H1 (cell line): ENCODE measurements around the gene MBD3. TPM values are rescaled to one million over a fixed set of nuclear protein-coding genes. Genes with fewer than 3 reads are reported as not detected.

Experiments
- CTCF ChIA-PET: fragments of 300-600 bp; sonication (Branson Sonifier 250); formaldehyde crosslinking; loops from one replicate; lab custom pipeline; 2021; ENCODE audit not compliant: partially characterized antibody; lab: Charles Lee
- POLR2A ChIA-PET: fragments of 300-600 bp; sonication (Branson Sonifier 250); formaldehyde crosslinking; loops from one replicate; lab custom pipeline; 2021; ENCODE audit warnings: inconsistent platforms; ENCODE audit not compliant: partially characterized antibody; lab: Charles Lee
- DNase-seq, 2 experiments: peaks; one replicate each; pipeline versions ENCODE4 v3.0.0 to v3.0.0-alpha.2; 2010 to 2022; ENCODE audit warnings: low spot score in 2 of 2, low read depth in 1 of 2, mixed read lengths in 1 of 2
- FAIRE-seq: peaks from 2 replicates; lab custom pipeline; 2011; peaks lifted over from hg19 to GRCh38; lab: Jason Lieb, UNC
- H2AFZ ChIP-seq: 2 replicates; pipeline ENCODE4 v1.8.1; 2012; ENCODE audit warnings: low read length, inconsistent platforms
- H2AK5ac ChIP-seq: 2 replicates; pipeline ENCODE4 v1.6.1; 2013; ENCODE audit warnings: low read depth, low read length
- H2BK120ac ChIP-seq: replicated peaks from 2 replicates; pipeline ENCODE3; 2013; ENCODE audit warnings: low read depth, low read length, inconsistent platforms
- H2BK12ac ChIP-seq: 2 replicates; pipeline ENCODE4 v1.6.1; 2013; ENCODE audit warnings: low read depth, low read length
- H2BK15ac ChIP-seq: 2 replicates; pipeline ENCODE4 v1.6.1; 2013; ENCODE audit warnings: low read length
- H2BK20ac ChIP-seq: 2 replicates; pipeline ENCODE4 v1.6.1; 2013; ENCODE audit warnings: low read length
- H2BK5ac ChIP-seq: 2 replicates; pipeline ENCODE4 v1.6.1; 2013; ENCODE audit warnings: low read depth, low read length
- H3K14ac ChIP-seq: 2 replicates; pipeline ENCODE4 v1.6.1; 2013; ENCODE audit warnings: inconsistent platforms; ENCODE audit not compliant: insufficient read length
- H3K18ac ChIP-seq: 2 replicates; pipeline ENCODE4 v1.6.1; 2013; ENCODE audit warnings: low read length; ENCODE audit errors: extremely low read depth
- H3K23ac ChIP-seq: 2 replicates; pipeline ENCODE4 v1.6.1; 2013; ENCODE audit warnings: inconsistent platforms; ENCODE audit not compliant: insufficient read length
- H3K23me2 ChIP-seq: 2 replicates; pipeline ENCODE4 v1.6.1; 2013; ENCODE audit warnings: low read depth, low read length
- H3K27ac ChIP-seq: 2 replicates; pipeline ENCODE4 v1.6.1; 2011; ENCODE audit warnings: low read depth, low read length, inconsistent platforms
- H3K27me3 ChIP-seq, 4 experiments: replicated peaks in 1 of 4; 1 replicate in 1 of 4; 2 replicates in 3 of 4; pipeline versions ENCODE4 v1.6.1 to v1.8.1; 2011 to 2013; ENCODE audit warnings: low read length in 3 of 4, mild to moderate bottlenecking in 3 of 4, inconsistent platforms in 2 of 4, mixed read lengths in 2 of 4, moderate library complexity in 1 of 4; ENCODE audit not compliant: control insufficient read depth in 3 of 4, insufficient read depth in 3 of 4; ENCODE audit errors: extremely low read depth in 1 of 4
- H3K36me3 ChIP-seq, 4 experiments: 2 replicates each; pipeline versions ENCODE4 v1.6.1 to v1.8.1; 2011 to 2013; ENCODE audit warnings: mild to moderate bottlenecking in 4 of 4, low read length in 3 of 4, moderate library complexity in 2 of 4, control low read depth in 1 of 4, inconsistent platforms in 1 of 4; ENCODE audit not compliant: insufficient read depth in 4 of 4, control insufficient read depth in 2 of 4
- H3K4ac ChIP-seq: replicated peaks from 2 replicates; pipeline ENCODE3; 2013; ENCODE audit warnings: low read length, low read depth, mixed read lengths, inconsistent platforms; ENCODE audit not compliant: insufficient read length
- H3K4me1 ChIP-seq, 4 experiments: replicated peaks in 1 of 4; 1 replicate in 1 of 4; 2 replicates in 3 of 4; pipeline versions ENCODE4 v1.6.1 to v1.8.1; 2011 to 2013; ENCODE audit warnings: low read length in 3 of 4, inconsistent platforms in 2 of 4, mixed read lengths in 1 of 4; ENCODE audit not compliant: insufficient read depth in 4 of 4, control insufficient read depth in 3 of 4
- H3K4me2 ChIP-seq, 2 experiments: 2 replicates each; pipeline versions ENCODE4 v1.6.1 to v1.8.1; 2011 to 2013; ENCODE audit warnings: low read depth in 2 of 2, low read length in 2 of 2, control low read depth in 1 of 2, inconsistent platforms in 1 of 2, mild to moderate bottlenecking in 1 of 2; ENCODE audit not compliant: insufficient read depth in 1 of 2
- H3K4me3 ChIP-seq, 4 experiments: fragments of 200-600, 300-600 bp in 1 of 4; sonication (generic), shearing (Covaris generic), sonication (Bioruptor Twin) in 1 of 4; 2 replicates each; pipeline versions ENCODE4 v1.5.1 to v1.8.1; 2011 to 2016; ENCODE audit warnings: low read length in 4 of 4, low read depth in 3 of 4, control low read depth in 2 of 4, inconsistent platforms in 2 of 4, mild to moderate bottlenecking in 2 of 4, mixed read lengths in 1 of 4, moderate library complexity in 1 of 4; ENCODE audit not compliant: insufficient read depth in 2 of 4; ENCODE audit errors: extremely low read depth in 1 of 4
- H3K56ac ChIP-seq: replicated peaks from 2 replicates; pipeline ENCODE3; 2013; ENCODE audit warnings: low read depth, mild to moderate bottlenecking, mixed read lengths, low read length, inconsistent platforms; ENCODE audit not compliant: insufficient read length
- H3K79me1 ChIP-seq: 2 replicates; pipeline ENCODE4 v1.6.1; 2013; ENCODE audit warnings: low read depth, low read length, control low read depth
- H3K79me2 ChIP-seq, 2 experiments: 2 replicates each; pipeline versions ENCODE4 v1.6.1 to v1.8.1; 2012 to 2013; ENCODE audit warnings: low read length in 2 of 2, mild to moderate bottlenecking in 2 of 2, inconsistent platforms in 1 of 2; ENCODE audit not compliant: insufficient read depth in 2 of 2, control insufficient read depth in 1 of 2
- H3K9ac ChIP-seq, 4 experiments: replicated peaks in 1 of 4; 1 replicate in 1 of 4; 2 replicates in 3 of 4; pipeline versions ENCODE4 v1.6.1 to v1.8.1; 2011 to 2013; ENCODE audit warnings: low read depth in 3 of 4, low read length in 3 of 4, control low read depth in 2 of 4, mild to moderate bottlenecking in 2 of 4, moderate library complexity in 2 of 4, inconsistent platforms in 1 of 4; ENCODE audit errors: extremely low read depth in 1 of 4
- H3K9me3 ChIP-seq, 2 experiments: 2 replicates each; pipeline versions ENCODE4 v1.6.1 to v1.8.1; 2012 to 2013; ENCODE audit warnings: mild to moderate bottlenecking in 2 of 2, moderate library complexity in 2 of 2, control low read depth in 1 of 2, inconsistent platforms in 1 of 2, low read depth in 1 of 2, low read length in 1 of 2, mixed read lengths in 1 of 2; ENCODE audit not compliant: insufficient read depth in 2 of 2
- H4K20me1 ChIP-seq, 2 experiments: replicated peaks in 1 of 2; 2 replicates each; pipeline versions ENCODE3 to v1.8.1; 2011 to 2013; ENCODE audit warnings: inconsistent platforms in 2 of 2, low read length in 2 of 2, mild to moderate bottlenecking in 1 of 2; ENCODE audit not compliant: insufficient read depth in 2 of 2, control insufficient read depth in 1 of 2
- H4K5ac ChIP-seq: 2 replicates; pipeline ENCODE4 v1.6.1; 2013; ENCODE audit warnings: low read length, low read depth, mixed read lengths, inconsistent platforms; ENCODE audit not compliant: insufficient read length
- H4K8ac ChIP-seq: 2 replicates; pipeline ENCODE4 v1.8.0; 2013; ENCODE audit warnings: mild to moderate bottlenecking, moderate library complexity, low read length, inconsistent platforms; ENCODE audit not compliant: insufficient read depth; ENCODE audit errors: extremely low read depth
- H4K91ac ChIP-seq: replicated peaks from 2 replicates; pipeline ENCODE3; 2013; ENCODE audit warnings: low read length, mixed read lengths, inconsistent platforms; ENCODE audit not compliant: insufficient read length
- PHF8 ChIP-seq: fragments of 200-600 bp; sonication (generic); conservative IDR thresholded peaks from 2 replicates; pipeline ENCODE4 v1.7.1; 2012; ENCODE audit warnings: low read depth, mild to moderate bottlenecking, inconsistent platforms, low read length, moderate library complexity
- TAF1 ChIP-seq: IDR thresholded peaks from 2 replicates; pipeline ENCODE4 v1.6.1; 2011; ENCODE audit warnings: mild to moderate bottlenecking, low read depth, low read length
- WGBS, 2 experiments: shearing (Covaris generic) in 1 of 2; methylation state at CpG; one replicate each; pipeline versions ENCODE4 v1.1.6 to v1.1.7; 2013 to 2015; ENCODE audit warnings: low lambda C conversion rate in 2 of 2, mixed read lengths in 2 of 2, inconsistent platforms in 1 of 2, low coverage in 1 of 2, missing lambda C conversion rate in 1 of 2; ENCODE audit not compliant: insufficient replicate concordance in 2 of 2, insufficient coverage in 1 of 2, insufficient read length in 1 of 2; ENCODE audit errors: extremely low coverage in 1 of 2, missing lambda C conversion rate in 1 of 2; 5-methylcytosine and 5-hydroxymethylcytosine counted together
- polyA plus RNA-seq, 7 experiments: library from polyadenylated mRNA; depleted of rRNA in 3 of 7; stranded (reverse) in 5 of 7; unstranded in 2 of 7; fragments of >200 nt in 5 of 7; fragments of 200-250 nt in 2 of 7; gene quantifications; 1 replicate in 5 of 7; 2 replicates in 1 of 7; 4 replicates in 1 of 7; pipeline versions ENCODE4 v1.2.1 to v1.2.3, GENCODE V29; 2011 to 2013; ENCODE audit warnings: missing spikeins in 2 of 7, mixed read lengths in 2 of 7
- total RNA-seq: library from RNA; stranded (reverse); fragmentation: NEBNext Ultra II Directional; extraction: Animal tissue kit (Norgen Biotek cat#: 25700); gene quantifications from 2 replicates; pipeline ENCODE4 v1.2.1, GENCODE V29; 2021

MBD3 gene
- total and polyA plus RNA-seq, 2 of the 8 experiments (the other 6 are each of a cell fraction or from before 2014, with no cell fraction given): 88.2 to 110 TPM

DNA sequence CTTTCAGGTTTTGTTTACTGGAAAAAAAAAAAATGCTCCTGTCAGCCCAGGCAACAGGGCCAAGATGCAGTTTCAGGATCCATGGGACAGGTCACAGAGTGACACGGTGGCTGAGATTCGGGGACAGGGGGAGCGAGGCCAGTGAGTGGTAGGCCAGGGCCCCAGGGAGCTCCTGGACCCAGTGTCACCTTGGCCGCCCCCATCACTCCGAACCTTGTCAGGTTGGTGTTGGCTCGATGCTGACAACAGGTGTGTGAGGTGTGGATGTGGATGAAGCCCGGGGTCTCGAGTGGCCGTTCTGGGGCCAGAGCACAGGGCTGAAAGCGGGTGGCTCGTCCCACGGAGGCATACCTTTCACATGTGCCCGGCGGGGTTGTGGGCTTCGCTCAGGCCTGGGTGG, 18.7 kb upstream of the MBD3 start:
- Histone ChIP-seq H3K79me1 (no peaks in the 10 kb centered on the region; the same call in 1 of the 2 replicates), H3K18ac (no peak overlapping the region), H2BK120ac (no peak overlapping the region), H2BK5ac (no peak overlapping the region), H3K4me3 (no peak overlapping the region), H2AK5ac (no peak overlapping the region), H3K56ac (no peak overlapping the region), H3K36me3 (peaks cover 37 to 61% (median 50%) of the 10 kb centered on the region in 4 experiments), H3K4ac (no peak overlapping the region), H2BK20ac (no peak overlapping the region), H3K23me2 (peaks cover under 1% of the 10 kb centered on the region; the same call in 1 of the 2 replicates), H4K20me1 (peaks cover 11 to 28% of the 10 kb centered on the region in 2 experiments), H4K8ac (no peak overlapping the region), H3K79me2 (no peaks in the 10 kb centered on the region), H3K27ac (no peak overlapping the region), H3K27me3 (no peaks in the 10 kb centered on the region), H4K5ac (no peak overlapping the region), H3K4me1 (peaks cover 0 to under 1% (median under 1%) of the 10 kb centered on the region in 4 experiments; a peak in 6 of 7 replicates), H3K4me2 (no peak overlapping the region), H4K91ac (no peak overlapping the region), H2AFZ (no peak overlapping the region), H3K9me3 (no peaks in the 10 kb centered on the region), H2BK15ac (no peak overlapping the region), H3K9ac (no peak overlapping the region), H2BK12ac (no peak overlapping the region), H3K14ac (no peak overlapping the region), H3K23ac (no peak overlapping the region)
- no peak for FAIRE-seq
- DNase-seq: no peak
- CTCF ChIA-PET: interaction anchor here (0.6 to 1.1 kb wide), 2 partner anchors 11 to 30 kb away, joined by 3 read pairs; no protein-coding TSS in a partner anchor
- TF ChIP-seq TAF1 (no peak), PHF8 (no peak)
- 96% methylated on average over 15 of the region's 15 CpGs; no CpG with 5 or more reads in 1 of the 2 experiments for WGBS, 2 experiments
- POLR2A ChIA-PET: interaction anchor here (0.8 to 2.7 kb wide), 7 partner anchors 12 to 156 kb away, joined by 3 to 8 read pairs (median 3); partner anchors contain the start of gene MBD3
